Measurements from ENCODE around the gene IFT57. TPM values are rescaled to one million over a fixed set of nuclear protein-coding genes. Genes with fewer than 3 reads are reported as not detected.
A peak's percentile ranks its signal among the peaks of the same experiment; 100 is the strongest.

The IFT57 gene
- total and polyA plus RNA-seq, 2 donors (not counting 1 experiment from before 2014, with no cell fraction given): 53.6 to 94.4 TPM

GRCh38 chr3:108183181-108183580, 39.0 kb downstream of the IFT57 start:
- intact Hi-C loops (cut with micrococcal nuclease): loop anchor here (5.0 to 10.0 kb wide), 2 partner anchors 34 to 48 kb away; no protein-coding TSS in a partner anchor
- Histone ChIP-seq H3K27me3 (replicated peaks in 1 of 4; ENCODE audit: control extremely low read depth in 1 of 4, control insufficient read depth in 3 of 4, insufficient read depth in 4 of 4, low read length in 3 of 4) (no peaks in the 10 kb centered on the region), H3K27ac (ENCODE audit: low read length in 2 of 2) (peak overlapping the region in 1 of 2 donors; percentile 24), H2AFZ (ENCODE audit: insufficient read depth, low read depth, low read length, poor library complexity, severe bottlenecking) (no peak overlapping the region), H3K4me3 (ENCODE audit: control extremely low read depth in 1 of 5, extremely low read depth in 1 of 5, insufficient read depth in 1 of 5, low read depth in 2 of 5, low read length in 4 of 5) (no peak overlapping the region), H4K20me1 (ENCODE audit: control insufficient read depth, insufficient read depth, low read length, poor library complexity, severe bottlenecking) (no peaks in the 10 kb centered on the region), H3K4me2 (replicated peaks; ENCODE audit: low read depth, low read length, poor library complexity, severe bottlenecking) (no peak overlapping the region), H3K36me3 (replicated peaks in 1 of 2; ENCODE audit: control extremely low read depth in 1 of 2, control insufficient read depth in 1 of 2, extremely low read depth in 1 of 2, insufficient read depth in 2 of 2, low read length in 1 of 2) (peaks cover 4 to 24% of the 10 kb centered on the region in 2 experiments), H3K4me1 (ENCODE audit: control insufficient read depth in 2 of 2, insufficient read depth in 2 of 2, low read length in 2 of 2) (peaks cover 0 to 11% of the 10 kb centered on the region in 2 donors), H3K9me3 (ENCODE audit: control extremely low read depth in 1 of 3, control insufficient read depth in 2 of 3, insufficient read depth in 1 of 3, low read length in 2 of 3) (peaks cover 0 to 4% (median 2%) of the 10 kb centered on the region in 3 donors), H3K9ac (ENCODE audit: low read length) (no peak overlapping the region), H3K79me2 (ENCODE audit: control insufficient read depth, insufficient read depth, low read length) (peaks cover 21% of the 10 kb centered on the region)
- WGBS (ENCODE audit: insufficient coverage): 82% methylated on average over 1 of the region's 1 CpG
- H3K27me3 Mint-ChIP-seq: no peaks in the 10 kb centered on the region
- ChIA-PET CTCF (no interaction called here), POLR2A (no interaction called here)
- no peak for DNase-seq
- ATAC-seq (ENCODE audit: low read depth): no peak
- H3K9me3 Mint-ChIP-seq (ENCODE audit: insufficient read depth): peaks cover 3% of the 10 kb centered on the region
- H3K27ac Mint-ChIP-seq: no peak overlapping the region
- H3K4me3 Mint-ChIP-seq: no peak overlapping the region
- H3K4me1 Mint-ChIP-seq: peaks cover 38% of the 10 kb centered on the region
- TF ChIP-seq CTCF (IDR thresholded peaks at IDR 0.05): no peak
- no peak for TF ChIP-seq EZH2 (IDR thresholded peaks at IDR 0.05; ENCODE audit: borderline replicate concordance, insufficient read depth, low read depth, low read length, poor library complexity, severe bottlenecking)

GRCh38 chr3:108182339-108182738, 39.9 kb downstream of the IFT57 start:
- no peak overlapping the region for H3K9ac ChIP-seq (ENCODE audit: low read length)
- H3K27ac Mint-ChIP-seq: no peak overlapping the region
- H3K9me3 ChIP-seq (ENCODE audit: control extremely low read depth in 1 of 3, control insufficient read depth in 2 of 3, insufficient read depth in 1 of 3, low read length in 2 of 3): peaks cover 0 to 4% (median 2%) of the 10 kb centered on the region in 3 donors
- TF ChIP-seq CTCF (IDR thresholded peaks at IDR 0.05): no peak
- TF ChIP-seq EZH2 (IDR thresholded peaks at IDR 0.05; ENCODE audit: borderline replicate concordance, insufficient read depth, low read depth, low read length, poor library complexity, severe bottlenecking): no peak
- WGBS (ENCODE audit: insufficient coverage): no CpG with 5 or more reads among the region's 1 CpG
- H2AFZ ChIP-seq (ENCODE audit: insufficient read depth, low read depth, low read length, poor library complexity, severe bottlenecking): no peak overlapping the region
- CTCF ChIA-PET: no interaction called here
- peaks cover 3% of the 10 kb centered on the region for H3K9me3 Mint-ChIP-seq (ENCODE audit: insufficient read depth)
- H3K27me3 ChIP-seq (replicated peaks in 1 of 4; ENCODE audit: control extremely low read depth in 1 of 4, control insufficient read depth in 3 of 4, insufficient read depth in 4 of 4, low read length in 3 of 4): no peaks in the 10 kb centered on the region
- H3K4me2 ChIP-seq (replicated peaks; ENCODE audit: low read depth, low read length, poor library complexity, severe bottlenecking): no peak overlapping the region
- ATAC-seq (ENCODE audit: low read depth) (no peak), DNase-seq (no peak)
- no peak overlapping the region for H3K27ac ChIP-seq (ENCODE audit: low read length in 2 of 2)
- peaks cover 0 to 11% of the 10 kb centered on the region in 2 donors for H3K4me1 ChIP-seq (ENCODE audit: control insufficient read depth in 2 of 2, insufficient read depth in 2 of 2, low read length in 2 of 2)
- POLR2A ChIA-PET: no interaction called here
- intact Hi-C loops (cut with micrococcal nuclease): loop anchor here (5.0 to 10.0 kb wide), 2 partner anchors 35 to 48 kb away; no protein-coding TSS in a partner anchor
- no peak overlapping the region for H3K4me3 ChIP-seq (ENCODE audit: control extremely low read depth in 1 of 5, extremely low read depth in 1 of 5, insufficient read depth in 1 of 5, low read depth in 2 of 5, low read length in 4 of 5)
- H3K27me3 Mint-ChIP-seq: no peaks in the 10 kb centered on the region
- peaks cover 4 to 24% of the 10 kb centered on the region in 2 experiments for H3K36me3 ChIP-seq (replicated peaks in 1 of 2; ENCODE audit: control extremely low read depth in 1 of 2, control insufficient read depth in 1 of 2, extremely low read depth in 1 of 2, insufficient read depth in 2 of 2, low read length in 1 of 2)
- H3K79me2 ChIP-seq (ENCODE audit: control insufficient read depth, insufficient read depth, low read length): peaks cover 23% of the 10 kb centered on the region
- no peak overlapping the region for H3K4me3 Mint-ChIP-seq
- peaks cover 42% of the 10 kb centered on the region for H3K4me1 Mint-ChIP-seq
- H4K20me1 ChIP-seq (ENCODE audit: control insufficient read depth, insufficient read depth, low read length, poor library complexity, severe bottlenecking): no peaks in the 10 kb centered on the region

Measured in B cell (primary cell).